GM19043 (cell line): ENCODE results near the gene PIP4K2B.

Experiments used
- ATAC-seq: cut with Tn5 transposase; IDR thresholded peaks from one replicate; pipeline ENCODE4 v1.9.1; 2021; ENCODE audit warnings: low read depth; ENCODE audit not compliant: unreplicated experiment

PIP4K2B gene

GRCh38 chr17:38779965-38780752, 19.2 kb downstream of the PIP4K2B start:
- no peak for ATAC-seq

GRCh38 chr17:38777641-38778250, 21.6 kb downstream of the PIP4K2B start:
- ATAC-seq = no peak

- ATAC-seq = no peak
Measured at GRCh38 chr17:38773258-38773657, 26.1 kb downstream of the PIP4K2B start.

GRCh38 chr17:38768417-38768816, 30.9 kb downstream of the PIP4K2B start:
- ATAC-seq = no peak

- ATAC-seq = no peak
Measured at GRCh38 chr17:38766341-38766740, 33.0 kb downstream of the PIP4K2B start.

GRCh38 chr17:38762231-38762630, 37.1 kb downstream of the PIP4K2B start:
- no peak for ATAC-seq

- ATAC-seq = no peak
Measured at GRCh38 chr17:38761612-38762011, 37.7 kb downstream of the PIP4K2B start.

GRCh38 chr17:38753071-38753506, 46.3 kb downstream of the PIP4K2B start:
- ATAC-seq = no peak

GRCh38 chr17:38752308-38753070, 46.9 kb downstream of the PIP4K2B start, which contains the start of gene PSMB3:
TSS of gene PSMB3 (plus strand) at chr17:38752741. CDS start at chr17:38752827, 86 bp downstream.
- ATAC-seq = peak; percentile 65

- ATAC-seq = no peak
Measured at GRCh38 chr17:38751808-38752307, 47.5 kb downstream of the PIP4K2B start.

- no peak for ATAC-seq
Measured at GRCh38 chr17:38751144-38751807, 48.1 kb downstream of the PIP4K2B start.

GRCh38 chr17:38750312-38751121, 48.8 kb downstream of the PIP4K2B start:
- no peak for ATAC-seq

GRCh38 chr17:38750044-38750311, 49.4 kb downstream of the PIP4K2B start:
- ATAC-seq = no peak

GRCh38 chr17:38749223-38750043, 49.9 kb downstream of the PIP4K2B start:
- no peak for ATAC-seq

- no peak for ATAC-seq
Measured at GRCh38 chr17:38748892-38749222, 50.5 kb downstream of the PIP4K2B start.

- no peak for ATAC-seq
Measured at GRCh38 chr17:38748149-38748891, 51.0 kb downstream of the PIP4K2B start, which contains the start of gene PCGF2. TSS of gene PCGF2 (minus strand) at chr17:38748336. CDS start at chr17:38740402, 7,934 bp downstream.

GRCh38 chr17:38747463-38748148, 51.8 kb downstream of the PIP4K2B start:
- no peak for ATAC-seq
